H7 (cell line): ENCODE data around the gene CTSV. TPM values are rescaled to one million over a fixed set of nuclear protein-coding genes. Genes with fewer than 3 reads are reported as not detected.
"Not testable (repeated sequence)": the region's sequence is repeated elsewhere in the genome, so short reads cannot be mapped to it uniquely, and the experiment has no call there.

ENCODE experiments used
- DNase-seq: peaks from one replicate; pipeline ENCODE4 v3.0.0; 2012
- H3K27me3 ChIP-seq: 2 replicates; pipeline ENCODE4 v1.6.0; 2011; ENCODE audit warnings: mild to moderate bottlenecking, low read length; ENCODE audit not compliant: control insufficient read depth, insufficient read depth
- H3K36me3 ChIP-seq: replicated peaks from 2 replicates; pipeline ENCODE4 v1.5.1; 2011; ENCODE audit warnings: low read length; ENCODE audit not compliant: control insufficient read depth, insufficient read depth
- H3K4me3 ChIP-seq: 2 replicates; pipeline ENCODE4 v1.5.1; 2011; ENCODE audit warnings: low read depth, mild to moderate bottlenecking, control low read depth, low read length, moderate library complexity; ENCODE audit not compliant: insufficient read depth
- total RNA-seq: library from RNA; depleted of rRNA; stranded (reverse); fragments of >200 nt; shearing (Covaris generic); gene quantifications from 2 replicates; pipeline ENCODE4 v1.2.3, GENCODE V29; 2014; rRNA removed

The CTSV gene
- total RNA-seq = 42.6 and 50.5 TPM in 2 replicates

DNA sequence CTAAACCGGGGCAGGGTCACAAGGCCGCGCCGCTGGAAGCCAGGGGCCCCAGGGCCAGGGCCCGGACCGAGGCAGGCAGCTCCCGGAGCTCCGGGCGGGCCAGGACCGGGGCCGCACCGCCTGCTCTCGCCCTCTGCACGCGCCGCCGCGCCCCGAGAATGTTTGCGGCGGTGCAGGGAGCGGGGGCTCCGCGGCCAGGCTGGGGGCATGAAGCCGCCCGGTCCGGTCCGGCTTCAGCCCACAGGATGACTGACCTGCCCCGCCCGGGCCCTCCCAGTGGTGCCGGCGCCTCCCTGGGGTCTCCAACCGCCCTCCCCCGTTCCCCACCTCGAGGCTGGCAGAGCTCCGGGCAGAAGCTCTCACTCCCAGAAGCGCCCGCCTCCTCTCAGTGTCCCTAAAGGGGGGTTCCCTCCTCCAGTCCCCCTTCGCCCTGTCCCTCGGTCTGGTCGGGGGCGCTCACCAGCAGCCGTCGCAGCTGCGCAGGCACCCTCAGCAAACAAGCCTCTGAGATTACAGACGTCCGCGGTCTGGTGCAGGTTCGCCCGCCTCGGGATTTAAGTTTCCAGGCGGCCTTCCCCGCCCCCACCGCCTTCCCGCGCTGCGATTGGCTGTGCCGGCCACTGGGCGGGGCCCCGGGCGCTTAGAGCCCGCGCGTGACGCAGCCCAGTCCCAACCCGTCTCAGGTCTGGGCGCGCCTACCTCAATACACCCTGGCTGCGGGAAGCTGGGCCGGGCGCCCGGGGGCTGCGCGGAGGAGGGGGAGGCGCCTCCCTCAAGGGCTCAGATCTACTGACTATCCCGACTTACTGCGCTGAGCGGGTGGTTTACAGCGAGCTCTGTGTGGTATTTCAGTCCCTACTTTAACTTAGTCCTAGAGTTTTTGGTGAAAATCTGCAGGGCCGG is at the start of gene CTSV:
Gene CTSV (minus strand): TSS at position 532 of the 903 bp plus-strand sequence. CDS start 1,099 bp downstream, outside the sequence.
- Histone ChIP-seq H3K36me3 (peaks cover 16% of the 10 kb centered on the region), H3K4me3 (peak within 1 kb of the TSS; percentile 72), H3K27me3 (peaks cover 13% of the 10 kb centered on the region)
- peak; percentile 98 for DNase-seq

DNA sequence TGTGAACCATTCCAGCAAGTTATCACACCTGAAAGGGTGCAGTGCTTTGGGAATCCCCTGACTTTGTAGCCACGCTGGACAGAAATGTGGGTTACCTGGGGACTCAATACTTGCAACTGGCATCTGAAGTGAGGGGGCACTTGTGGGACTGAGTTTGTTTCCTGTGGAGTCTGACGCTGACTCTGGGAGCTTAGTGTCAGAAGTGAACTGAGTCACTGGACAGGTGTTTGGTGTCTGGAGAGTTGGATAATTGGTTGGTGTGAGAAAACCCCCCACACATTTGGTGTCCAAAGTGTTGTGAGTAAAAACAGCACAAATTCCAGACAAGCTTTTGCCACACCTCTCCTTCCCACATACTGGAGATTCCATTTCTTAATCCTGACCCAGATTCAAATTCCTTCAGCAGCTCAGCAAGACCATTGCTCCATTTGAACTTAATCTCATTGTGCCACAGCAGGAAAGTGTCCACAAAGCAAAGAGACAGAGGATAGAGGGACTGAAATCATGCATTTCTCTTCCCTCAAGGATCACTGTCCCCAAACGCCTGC is 48.8 kb upstream of the CTSV start:
- H3K36me3 ChIP-seq, H3K4me3 ChIP-seq, H3K27me3 ChIP-seq, DNase-seq: not testable (repeated sequence)

DNA sequence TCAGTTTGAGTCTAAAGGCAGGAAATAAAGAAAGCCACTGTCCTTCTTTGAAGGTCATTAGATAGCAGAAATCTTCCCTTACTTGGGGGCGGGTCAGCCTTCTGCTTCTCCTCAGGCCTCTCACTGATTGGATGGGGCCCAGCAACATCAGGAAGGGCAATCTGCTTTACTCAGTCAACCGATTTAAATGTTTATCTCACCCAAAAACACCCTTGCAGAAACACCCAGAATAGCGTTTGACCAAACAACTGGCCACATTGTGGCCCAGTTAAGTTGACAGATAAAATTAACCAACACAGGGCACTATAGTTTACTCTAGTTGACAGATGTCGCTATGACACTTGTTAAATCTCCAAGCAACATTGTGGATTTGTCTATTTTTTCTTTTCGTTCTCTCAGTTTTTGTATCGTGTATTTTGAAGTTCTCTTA is 45.6 kb upstream of the CTSV start:
- DNase-seq, H3K4me3 ChIP-seq, H3K36me3 ChIP-seq, H3K27me3 ChIP-seq: not testable (repeated sequence)

- Histone ChIP-seq H3K27me3 (no peaks in the 10 kb centered on the region), H3K36me3 (no peaks in the 10 kb centered on the region), H3K4me3 (no peak overlapping the region)
- peak; percentile 51 for DNase-seq
These were observed 39.4 kb upstream of the CTSV start for GRCh38 chr9:97078362-97078761.

DNA sequence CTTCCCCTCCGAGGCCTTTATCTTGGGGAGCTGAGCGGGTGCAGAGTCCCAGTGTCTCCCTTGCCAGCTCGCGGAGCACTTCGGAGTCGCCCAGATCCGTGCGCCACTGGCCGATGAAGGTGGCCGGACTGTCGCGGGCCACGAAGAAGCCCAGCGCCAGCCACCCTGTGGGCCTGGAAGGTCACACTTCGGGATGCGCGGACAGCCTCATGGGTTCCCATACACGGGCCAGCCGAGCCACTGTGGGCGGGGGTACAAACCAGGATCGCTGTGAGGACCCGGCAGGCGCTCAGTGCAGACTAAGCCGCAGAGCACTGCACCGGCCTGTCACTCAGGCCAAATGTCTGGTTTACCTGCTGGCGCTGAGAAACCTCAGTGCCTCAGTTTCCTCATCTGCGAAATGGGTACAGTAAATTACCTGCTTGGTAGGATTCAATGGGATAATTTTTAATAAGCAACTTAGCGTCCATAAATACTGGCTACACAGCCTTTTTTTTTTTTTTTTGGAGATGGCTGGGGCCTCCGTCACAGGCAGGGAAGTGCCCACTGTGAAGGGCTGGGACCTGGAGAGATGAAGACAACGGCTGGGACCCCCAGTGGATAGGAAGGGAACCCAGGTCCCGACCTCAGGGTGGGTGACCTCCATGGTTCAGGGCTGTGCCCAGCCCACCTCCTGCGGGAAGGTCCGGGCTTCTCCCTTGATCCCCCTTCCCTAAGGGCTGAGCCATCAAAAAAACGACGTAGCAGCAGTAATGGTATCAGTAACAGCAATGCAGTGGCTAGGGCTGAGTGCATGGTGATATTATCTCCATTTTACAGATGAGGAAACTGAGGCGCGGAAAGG is 38.7 kb upstream of the CTSV start:
- no peak overlapping the region for H3K4me3 ChIP-seq
- H3K27me3 ChIP-seq = no peaks in the 10 kb centered on the region
- H3K36me3 ChIP-seq = no peaks in the 10 kb centered on the region
- no peak for DNase-seq

DNA sequence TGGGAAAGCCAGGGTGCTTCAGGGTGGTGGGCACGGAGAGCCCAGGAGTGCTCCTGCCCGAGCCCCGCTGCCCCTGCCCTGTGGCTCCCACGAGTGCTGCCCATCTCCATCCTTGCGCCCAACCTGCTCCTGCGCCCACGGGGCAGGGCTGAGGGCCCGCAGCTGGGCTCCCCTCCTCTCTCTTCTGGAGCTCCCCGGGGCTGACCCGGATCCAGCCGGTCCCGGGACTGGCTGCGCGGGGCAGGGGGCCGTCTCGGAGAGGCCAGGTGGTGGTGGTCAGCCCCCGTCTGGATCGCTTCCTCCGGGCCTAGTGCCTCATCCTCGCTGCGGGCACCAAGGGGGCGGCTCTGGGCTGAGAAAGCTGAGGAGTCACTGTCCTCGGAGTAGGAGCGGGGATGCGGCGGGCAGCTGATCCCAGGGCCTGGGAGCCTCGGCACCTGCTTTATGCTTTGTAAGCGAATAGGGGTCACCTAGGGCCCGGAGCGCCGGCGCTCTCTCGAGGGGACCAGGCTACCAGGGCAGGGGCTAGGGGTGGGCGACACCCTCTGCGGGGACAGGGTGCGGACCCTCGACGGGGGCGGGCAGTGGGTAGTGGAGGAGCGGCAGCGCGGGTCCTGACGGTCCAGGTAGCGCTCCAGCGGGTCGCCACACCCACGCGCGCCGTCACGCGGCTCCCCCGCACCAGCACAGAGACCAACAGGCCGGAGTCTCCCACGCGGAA is 37.9 kb upstream of the CTSV start:
- H3K36me3 ChIP-seq, H3K4me3 ChIP-seq, H3K27me3 ChIP-seq, DNase-seq: not testable (repeated sequence)

DNA sequence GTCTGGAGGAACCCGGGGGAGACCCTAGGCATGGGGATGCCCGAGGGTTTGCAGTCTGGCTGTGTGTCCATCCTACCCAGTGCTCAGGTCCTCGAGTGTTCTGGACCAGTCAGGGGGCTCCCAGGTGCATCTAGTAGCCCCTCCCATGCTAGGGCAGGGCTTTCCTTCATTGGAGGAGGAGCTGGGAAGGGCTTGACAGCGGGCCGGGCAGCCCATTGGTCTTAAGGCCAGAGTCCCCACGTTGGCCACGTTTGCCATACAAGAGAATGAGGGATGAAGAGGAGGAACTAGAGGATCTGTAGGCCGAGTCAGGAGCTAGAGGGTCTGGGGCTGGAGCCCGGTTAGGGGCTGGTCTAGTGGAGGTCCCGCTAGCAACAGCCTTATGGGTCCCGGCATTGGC is 37.3 kb upstream of the CTSV start:
- Histone ChIP-seq H3K4me3 (no peak overlapping the region), H3K27me3 (no peaks in the 10 kb centered on the region), H3K36me3 (no peaks in the 10 kb centered on the region)
- DNase-seq = peak; percentile 56

DNA sequence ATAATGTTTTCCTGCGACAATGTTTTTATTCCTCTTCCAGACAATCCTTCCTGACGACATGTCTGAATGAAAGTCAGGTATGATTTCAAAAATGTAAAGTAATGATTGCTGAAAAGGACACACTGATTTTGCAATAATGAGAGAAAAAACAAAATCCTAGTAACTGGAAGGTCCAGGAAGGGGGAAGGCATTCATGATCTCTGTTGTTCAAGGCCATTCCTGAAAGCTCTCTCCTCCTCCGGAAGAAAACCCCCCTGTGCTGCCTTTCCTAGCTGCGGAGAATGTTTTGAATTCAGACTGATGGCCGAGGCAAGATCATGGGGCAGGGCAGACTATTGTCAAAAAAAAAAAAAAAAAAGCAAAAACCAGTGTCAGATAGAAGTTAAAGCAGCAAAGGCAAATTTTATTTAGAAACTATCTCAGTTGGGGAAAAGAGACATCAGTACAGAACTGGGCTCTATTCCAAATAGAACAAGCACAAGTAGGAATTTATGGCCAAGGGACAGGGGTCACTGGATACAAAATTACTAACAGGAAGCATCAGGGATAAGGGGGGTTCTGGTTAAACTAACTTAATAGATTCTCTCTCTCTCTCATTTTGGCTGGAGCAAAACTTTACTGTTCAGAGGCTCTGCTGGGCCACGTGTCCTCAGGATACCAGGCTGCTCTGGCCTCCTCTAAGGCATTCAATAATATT is 36.5 kb upstream of the CTSV start:
- Histone ChIP-seq H3K27me3 (no peaks in the 10 kb centered on the region), H3K4me3 (no peak overlapping the region), H3K36me3 (no peaks in the 10 kb centered on the region)
- DNase-seq = no peak

DNA sequence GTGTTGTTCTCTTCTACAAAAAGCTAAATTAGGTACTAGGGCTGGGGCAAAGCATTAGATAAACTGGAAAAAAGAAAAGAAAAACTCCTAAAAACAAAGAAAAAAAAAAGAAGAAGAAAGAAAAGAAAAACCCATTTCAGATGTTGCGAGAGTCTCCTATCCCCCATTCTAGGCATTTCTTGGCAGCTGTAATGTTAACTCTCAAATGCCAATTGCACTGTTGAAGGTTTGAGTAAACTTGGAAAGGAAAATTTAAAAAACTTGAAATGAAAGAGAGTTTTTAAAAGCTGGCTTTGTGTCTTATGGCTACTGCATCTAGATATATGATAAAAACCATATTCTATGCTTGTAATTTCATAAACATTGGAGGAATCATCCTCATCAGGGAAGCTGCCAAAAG is 34.6 kb upstream of the CTSV start:
- no peak for DNase-seq
- H3K4me3 ChIP-seq = no peak overlapping the region
- no peaks in the 10 kb centered on the region for H3K27me3 ChIP-seq
- H3K36me3 ChIP-seq = no peaks in the 10 kb centered on the region

GRCh38 chr9:97072285-97072776 is 33.4 kb upstream of the CTSV start:
- no peaks in the 10 kb centered on the region for H3K27me3 ChIP-seq
- DNase-seq = no peak
- H3K36me3 ChIP-seq = no peaks in the 10 kb centered on the region
- no peak overlapping the region for H3K4me3 ChIP-seq

GRCh38 chr9:97070325-97070724 is 31.4 kb upstream of the CTSV start:
- H3K4me3 ChIP-seq, H3K36me3 ChIP-seq, DNase-seq, H3K27me3 ChIP-seq: not testable (repeated sequence)

DNA sequence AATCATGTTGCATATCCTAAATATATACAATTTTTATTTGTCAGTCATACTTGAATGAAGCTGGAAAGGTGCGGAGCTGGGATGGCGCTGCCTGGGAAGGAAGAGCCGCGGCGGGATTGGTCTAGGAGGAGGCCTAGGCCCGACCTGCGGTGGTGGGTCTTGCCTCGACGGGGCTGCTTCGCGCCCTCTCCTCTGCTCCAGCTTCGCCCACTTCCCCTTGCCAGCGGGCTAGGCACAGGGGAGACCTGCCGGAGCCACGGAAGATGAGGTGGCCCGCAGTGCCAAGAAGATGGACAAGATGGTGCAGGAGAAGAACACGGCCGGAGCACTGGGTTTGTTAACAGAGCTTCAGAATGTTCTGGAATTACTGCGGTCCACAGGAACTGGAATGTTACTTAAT is 28.5 kb upstream of the CTSV start:
- H3K36me3 ChIP-seq = no peaks in the 10 kb centered on the region
- DNase-seq = no peak
- no peak overlapping the region for H3K4me3 ChIP-seq
- H3K27me3 ChIP-seq = no peaks in the 10 kb centered on the region

- H3K27me3 ChIP-seq = no peaks in the 10 kb centered on the region
- H3K4me3 ChIP-seq = no peak overlapping the region
- no peak for DNase-seq
- no peaks in the 10 kb centered on the region for H3K36me3 ChIP-seq
These were observed 25.2 kb upstream of the CTSV start for GRCh38 chr9:97064176-97064575.
